Esophagus squamous epithelium (tissue), 4 donors: Measurements from ENCODE around the gene GOLGA5.

Experiments used
- POLR2A ChIP-seq, 4 donors: fragments of 450-650 bp; IDR thresholded peaks; one replicate each; pipeline ENCODE4 v1.6.1; 2017; ENCODE audit warnings: antibody characterized with exemption in 4 of 4, mild to moderate bottlenecking in 4 of 4, moderate library complexity in 3 of 4
- TF ChIP-seq, protein P1 (sequence below), 6 experiments: fragments of 450-650 bp in 4 of 6; fragments of 200-600 bp in 2 of 6; sonication (generic) in 2 of 6; IDR thresholded peaks; one replicate each; pipeline ENCODE4 v1.5.1; 2016 to 2019; ENCODE audit warnings: antibody characterized with exemption in 6 of 6, mild to moderate bottlenecking in 4 of 6, moderate library complexity in 4 of 6

DNA sequence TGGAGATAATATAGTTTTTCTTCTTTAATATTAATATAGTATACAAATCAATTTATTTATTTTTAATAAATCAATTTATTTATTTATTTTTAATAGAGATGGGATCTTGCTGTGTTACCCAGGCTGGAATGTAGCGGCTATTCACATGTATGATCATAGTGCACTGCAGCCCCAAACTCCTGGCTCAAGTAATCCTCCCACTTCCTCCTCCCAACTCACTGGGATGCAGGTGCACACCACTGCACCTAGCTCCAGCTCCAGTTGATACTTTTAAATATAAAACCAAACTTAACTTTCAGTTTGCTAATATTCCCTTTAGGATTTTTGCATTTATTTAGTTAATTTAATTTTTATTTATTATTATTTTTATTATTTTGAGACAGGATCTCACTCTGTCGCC is 8.6 kb downstream of the GOLGA5 start:
- TF ChIP-seq, protein P1, sequence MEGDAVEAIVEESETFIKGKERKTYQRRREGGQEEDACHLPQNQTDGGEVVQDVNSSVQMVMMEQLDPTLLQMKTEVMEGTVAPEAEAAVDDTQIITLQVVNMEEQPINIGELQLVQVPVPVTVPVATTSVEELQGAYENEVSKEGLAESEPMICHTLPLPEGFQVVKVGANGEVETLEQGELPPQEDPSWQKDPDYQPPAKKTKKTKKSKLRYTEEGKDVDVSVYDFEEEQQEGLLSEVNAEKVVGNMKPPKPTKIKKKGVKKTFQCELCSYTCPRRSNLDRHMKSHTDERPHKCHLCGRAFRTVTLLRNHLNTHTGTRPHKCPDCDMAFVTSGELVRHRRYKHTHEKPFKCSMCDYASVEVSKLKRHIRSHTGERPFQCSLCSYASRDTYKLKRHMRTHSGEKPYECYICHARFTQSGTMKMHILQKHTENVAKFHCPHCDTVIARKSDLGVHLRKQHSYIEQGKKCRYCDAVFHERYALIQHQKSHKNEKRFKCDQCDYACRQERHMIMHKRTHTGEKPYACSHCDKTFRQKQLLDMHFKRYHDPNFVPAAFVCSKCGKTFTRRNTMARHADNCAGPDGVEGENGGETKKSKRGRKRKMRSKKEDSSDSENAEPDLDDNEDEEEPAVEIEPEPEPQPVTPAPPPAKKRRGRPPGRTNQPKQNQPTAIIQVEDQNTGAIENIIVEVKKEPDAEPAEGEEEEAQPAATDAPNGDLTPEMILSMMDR (IDR thresholded peaks at IDR 0.05) = no peak
- no peak for TF ChIP-seq POLR2A (IDR thresholded peaks at IDR 0.05)
